HTR-8/SVneo (cell line): ENCODE data around the gene FAM174B.

ENCODE experiments used
- DNase-seq: peaks from one replicate; pipeline ENCODE4 v3.0.0; 2011; ENCODE audit warnings: low spot score, mixed read lengths; ENCODE audit not compliant: insufficient read length
- FAIRE-seq: peaks from 2 replicates; lab custom pipeline; 2011; peaks lifted over from hg19 to GRCh38; lab: Jason Lieb, UNC

FAM174B gene

DNA sequence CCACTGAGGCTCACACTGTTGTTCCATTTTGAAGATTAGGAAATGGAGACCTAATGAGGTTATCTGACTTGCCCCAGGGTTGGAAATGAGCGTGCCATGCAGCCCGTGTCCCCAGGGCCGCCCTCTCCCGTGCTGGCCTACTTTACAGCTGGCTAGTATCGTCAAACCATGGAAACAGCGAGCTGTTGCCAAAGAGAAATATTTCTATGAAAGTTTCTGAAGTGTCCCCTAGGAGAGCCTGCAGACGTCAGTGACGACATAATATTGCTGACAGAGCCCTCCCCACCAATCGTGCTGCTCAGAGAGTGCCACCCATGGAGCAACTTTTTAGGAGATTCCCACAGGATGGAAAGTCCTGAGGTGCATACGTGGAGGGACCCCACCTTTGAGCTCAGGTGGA lies 11.2 kb upstream of the FAM174B start:
- FAIRE-seq (no peak), DNase-seq (no peak)

DNA sequence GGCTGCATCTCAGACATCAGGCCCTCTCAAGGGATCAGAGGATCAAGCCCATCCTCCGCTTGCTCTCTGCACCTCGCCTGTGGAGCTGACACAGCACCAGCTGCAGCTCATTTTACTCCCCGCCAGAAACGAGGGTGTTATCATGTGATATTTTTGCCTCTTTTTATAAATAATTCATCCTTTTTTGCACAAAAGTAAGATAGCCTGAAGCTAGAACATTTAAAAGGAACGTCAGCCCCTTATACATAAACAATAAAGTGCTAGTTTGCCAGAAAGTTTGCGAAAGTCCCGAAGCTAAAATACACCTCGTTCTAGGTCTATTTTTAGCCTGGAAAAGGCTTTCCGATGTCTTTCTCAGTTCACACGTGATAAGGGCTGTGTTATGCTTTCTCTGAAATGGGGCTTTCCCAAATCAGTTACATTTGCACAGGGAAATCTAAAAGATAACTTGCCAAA lies 9.6 kb upstream of the FAM174B start:
- DNase-seq = no peak
- no peak for FAIRE-seq

DNA sequence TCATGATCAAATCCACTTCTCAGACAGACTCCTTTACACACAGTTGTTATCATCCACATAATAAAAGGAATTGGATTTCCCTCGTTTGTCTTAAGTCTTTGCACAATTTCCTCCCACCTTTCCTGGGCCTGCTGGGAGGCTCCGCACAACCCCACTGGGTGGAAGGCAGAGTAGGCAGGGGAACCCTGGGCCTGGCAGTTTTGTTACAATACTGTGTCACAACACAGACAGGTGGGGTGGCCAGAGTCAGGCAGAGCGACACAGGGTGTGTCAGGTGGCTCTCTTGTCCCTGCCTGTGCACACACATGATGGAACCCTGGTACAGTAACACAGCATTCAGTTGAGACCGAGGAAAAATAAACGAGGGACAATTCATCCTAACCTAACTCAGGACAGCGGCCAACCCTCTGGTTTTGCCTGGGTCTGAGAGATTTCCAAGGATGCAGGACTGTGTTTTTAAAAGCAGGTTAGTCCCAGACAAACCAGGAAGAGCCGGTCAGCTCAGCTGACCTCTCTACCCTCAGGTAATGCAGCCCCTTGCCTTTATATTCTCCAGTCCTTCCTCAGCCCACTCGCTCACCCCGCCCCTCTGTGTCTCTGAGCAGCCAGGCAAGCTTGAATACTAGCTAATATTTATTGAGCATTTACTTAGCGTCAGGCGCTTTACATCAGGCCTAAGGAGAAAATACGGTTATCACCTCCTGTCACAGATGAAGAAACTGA lies 8.8 kb upstream of the FAM174B start:
- DNase-seq (no peak), FAIRE-seq (no peak)

DNA sequence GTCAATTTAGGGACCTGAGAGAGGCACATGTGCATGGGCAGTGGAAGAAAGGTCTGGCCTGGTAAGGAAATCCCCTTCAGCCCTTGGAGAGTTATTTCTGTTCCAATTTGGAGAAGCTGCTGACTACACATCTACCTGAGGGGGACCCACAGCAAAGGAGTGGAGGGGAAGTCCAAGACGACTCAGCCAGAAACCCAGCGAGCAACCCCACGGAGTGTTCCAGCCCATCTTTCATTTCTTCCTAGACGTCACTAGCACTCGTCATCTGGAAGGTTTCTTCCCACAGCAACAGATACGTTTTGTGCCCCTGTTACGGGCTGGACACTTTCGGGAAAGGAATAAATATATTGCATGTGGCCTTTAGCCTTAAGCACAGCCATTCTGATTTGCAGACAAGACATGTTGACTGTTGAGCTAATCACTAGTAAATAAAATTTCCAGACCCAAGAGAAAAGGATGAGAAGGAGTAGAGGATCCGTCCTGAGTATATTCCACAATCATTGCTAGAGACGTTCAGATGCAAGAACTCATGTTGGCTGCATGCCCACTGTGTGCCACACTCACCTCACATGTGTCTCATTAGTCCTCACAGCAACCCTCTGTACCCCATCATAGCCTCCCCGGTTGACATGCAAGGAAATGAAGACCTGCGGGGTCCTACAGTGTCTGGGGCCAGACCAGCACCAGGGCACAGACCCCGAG lies 7.8 kb upstream of the FAM174B start:
- no peak for DNase-seq
- FAIRE-seq = no peak

DNA sequence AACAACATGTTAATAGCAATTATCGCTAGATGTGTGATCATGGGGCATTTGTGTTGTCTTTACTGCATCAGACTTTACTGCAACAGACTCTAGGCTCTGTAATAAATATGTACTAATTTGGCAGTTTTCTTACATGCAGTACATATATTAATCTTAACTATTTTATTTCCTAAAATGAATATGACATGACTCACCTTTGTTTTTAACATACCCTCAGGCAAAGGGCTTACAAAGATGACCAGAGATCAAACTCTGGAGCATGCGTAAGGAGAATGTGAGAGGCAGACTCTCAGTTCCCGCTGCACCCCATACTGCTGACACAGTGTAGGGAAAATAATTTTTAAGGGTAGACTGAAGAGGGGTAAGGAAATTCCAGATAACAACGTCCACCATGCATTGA lies 7.2 kb upstream of the FAM174B start:
- FAIRE-seq = no peak
- DNase-seq = no peak

DNA sequence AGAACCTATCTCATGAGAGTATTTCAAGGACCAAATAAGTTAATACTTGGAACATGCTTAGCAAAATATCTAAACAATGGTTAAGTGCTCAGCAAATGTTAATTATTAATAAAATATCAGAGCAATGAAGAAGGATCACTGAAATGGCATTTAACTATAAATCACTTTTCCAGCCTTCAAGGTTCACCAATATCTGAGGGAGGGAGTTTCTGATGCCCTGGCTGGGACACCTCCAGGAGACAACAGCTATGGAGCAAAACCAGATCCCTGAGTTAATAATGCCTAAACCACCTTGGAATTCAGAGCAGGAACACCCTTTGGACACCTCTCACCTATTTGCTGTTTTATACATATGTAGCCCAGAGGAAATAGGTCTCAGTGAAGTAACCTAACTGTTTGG lies 6.4 kb upstream of the FAM174B start:
- FAIRE-seq = no peak

DNA sequence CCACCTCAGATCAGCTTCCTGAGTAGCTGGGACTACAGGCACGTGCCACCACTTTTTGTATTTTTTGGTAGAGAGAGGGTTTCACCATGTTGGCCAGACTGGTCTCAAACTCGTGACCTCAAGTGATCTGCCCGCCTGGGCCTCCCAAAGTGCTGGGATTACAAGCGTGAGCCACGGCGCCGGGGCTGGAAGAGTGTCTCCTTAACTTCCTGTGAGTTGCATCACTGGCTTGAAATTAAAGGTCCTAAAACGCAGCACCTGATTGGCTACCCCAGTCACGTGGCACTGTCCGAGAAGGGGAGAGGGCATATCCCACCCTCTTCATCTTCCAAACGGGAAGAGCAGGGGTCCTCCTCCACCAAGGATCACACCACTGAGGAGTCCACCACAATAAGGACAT lies 5.5 kb upstream of the FAM174B start:
- FAIRE-seq (no peak), DNase-seq (no peak)

More for the DNA sequence above, 6.4 kb upstream of the FAM174B start:
- no peak for DNase-seq

DNA sequence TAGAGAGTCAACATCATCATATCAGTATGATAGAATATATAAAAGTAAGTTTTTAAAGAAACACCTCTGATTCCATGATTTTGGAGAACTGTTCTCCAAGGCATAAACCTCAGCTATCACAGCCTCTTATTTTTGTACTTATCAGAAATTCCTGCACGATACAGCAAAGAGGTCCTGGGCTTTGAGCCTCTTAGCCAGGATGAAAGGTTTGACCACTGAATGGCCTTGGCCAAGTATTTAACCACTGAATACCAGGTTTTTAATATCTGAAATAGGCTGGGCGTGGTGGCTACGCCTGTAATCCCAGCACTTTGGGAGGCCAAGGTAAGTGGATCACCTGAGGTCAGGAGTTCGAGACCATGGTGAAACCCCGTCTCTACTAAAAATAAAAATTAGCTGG lies 1.9 kb upstream of the FAM174B start:
- DNase-seq (no peak), FAIRE-seq (no peak)

DNA sequence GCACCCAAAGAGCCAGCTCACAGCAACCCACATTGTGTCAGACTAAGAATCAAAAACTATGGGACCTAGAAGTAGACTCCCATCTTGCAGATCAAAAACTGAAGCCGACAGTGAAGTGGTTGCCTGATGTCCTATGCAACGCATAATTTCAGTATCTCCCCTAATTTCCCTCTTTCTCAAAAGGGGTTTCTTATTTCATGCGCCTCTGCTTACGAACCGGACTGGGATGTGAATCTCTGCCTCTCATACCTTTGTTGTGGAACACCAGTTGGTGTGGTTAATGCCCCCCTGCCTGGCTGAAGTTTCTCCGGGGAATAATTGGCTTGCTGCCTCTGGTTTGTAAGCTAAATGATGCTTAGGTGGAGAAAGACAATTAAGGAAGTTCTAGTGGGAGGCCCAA lies 514 bp upstream of the FAM174B start:
- DNase-seq (no peak), FAIRE-seq (no peak)

DNA sequence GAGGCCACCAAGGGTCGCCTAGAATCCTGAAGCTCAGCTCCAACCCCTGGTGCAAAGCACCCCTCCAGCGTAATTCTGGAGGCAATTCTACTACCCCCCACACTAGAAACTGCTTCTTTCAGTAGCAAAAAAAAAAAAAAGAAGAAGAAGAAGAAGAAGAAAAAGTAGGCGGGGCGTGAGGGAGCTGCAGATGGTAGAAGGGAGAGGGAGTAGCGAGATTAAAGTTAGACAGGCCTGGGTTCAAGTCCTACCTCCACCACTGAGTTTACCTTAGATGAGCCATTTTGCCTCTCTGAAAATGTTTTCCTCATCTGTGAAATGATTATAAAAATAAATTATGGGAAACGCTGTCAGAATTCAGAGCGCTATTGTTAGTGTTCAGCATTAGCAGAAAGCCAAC lies 913 bp downstream of the FAM174B start:
- DNase-seq = no peak

DNA sequence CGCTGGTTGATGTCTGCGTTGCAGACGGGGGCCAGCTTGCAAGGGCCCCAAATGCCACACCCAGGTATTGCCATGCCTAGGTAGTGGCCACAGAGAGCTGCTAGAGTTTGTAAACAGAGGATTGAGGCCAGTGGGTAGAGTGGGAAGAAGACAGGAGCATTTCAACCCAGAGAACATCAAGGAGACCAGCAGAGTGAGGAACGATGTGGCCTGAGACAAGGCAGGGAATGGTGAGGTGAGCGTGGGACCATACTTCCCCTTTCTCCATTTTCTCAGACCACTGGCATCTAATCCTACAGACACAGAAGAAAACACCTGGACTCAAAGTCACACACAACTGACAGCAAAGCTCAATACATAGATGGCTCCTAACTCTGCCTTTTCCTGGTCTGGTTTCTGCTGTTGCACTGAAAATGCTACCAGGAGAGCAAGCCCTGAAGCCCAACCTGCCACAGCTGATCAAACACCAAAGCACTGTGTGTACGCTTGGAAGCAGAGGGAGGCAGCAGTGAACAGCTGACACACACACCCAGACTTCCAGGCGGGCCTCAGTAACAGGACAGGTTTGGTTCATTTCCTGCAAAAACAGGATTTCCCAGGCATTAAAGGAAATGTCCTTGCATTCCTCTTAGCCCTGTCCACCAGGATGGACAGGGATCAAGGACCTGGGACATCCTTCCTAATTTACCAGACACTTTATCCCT lies 1.6 kb downstream of the FAM174B start:
- DNase-seq (no peak), FAIRE-seq (no peak)

More for the DNA sequence above, 913 bp downstream of the FAM174B start:
- FAIRE-seq = no peak

DNA sequence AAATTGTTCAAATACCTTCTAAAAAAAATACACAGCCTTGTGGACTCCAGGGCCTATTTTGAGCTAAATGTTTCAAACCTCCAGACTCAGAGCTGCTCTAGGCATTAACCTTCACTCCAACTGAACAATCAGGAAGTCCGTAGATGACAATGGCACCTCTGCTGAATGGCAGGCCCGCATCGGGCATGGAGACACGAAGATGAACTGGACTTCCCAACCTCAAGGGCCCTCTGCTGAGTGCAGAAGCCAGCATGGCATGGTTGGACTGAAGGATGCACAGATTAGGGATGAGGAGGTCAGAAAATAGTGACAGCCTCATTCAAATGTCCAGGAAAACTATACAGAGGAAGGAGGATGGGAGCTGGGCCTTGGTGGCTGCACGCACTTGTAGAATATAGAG lies 2.2 kb downstream of the FAM174B start:
- FAIRE-seq (no peak), DNase-seq (no peak)

DNA sequence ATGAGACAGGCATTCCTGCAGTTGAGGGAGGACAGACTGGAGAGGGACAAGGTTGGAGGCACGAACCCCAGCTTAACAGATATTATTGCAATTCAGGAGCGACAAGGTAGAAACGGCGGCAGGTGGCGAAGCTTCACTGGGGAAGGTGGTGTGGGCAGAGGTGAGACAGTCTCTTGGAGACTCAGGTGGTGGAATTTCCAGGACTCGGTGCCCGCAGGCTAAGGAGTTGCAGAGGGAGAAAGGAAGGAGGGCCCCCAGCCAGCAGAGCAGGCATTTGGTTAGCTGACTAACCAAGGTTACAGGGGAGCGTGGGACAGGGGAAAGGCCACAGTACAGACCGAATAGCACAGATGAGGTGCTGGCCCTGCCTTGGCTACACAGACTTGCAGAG lies 3.0 kb downstream of the FAM174B start:
- no peak for FAIRE-seq
- DNase-seq = no peak

DNA sequence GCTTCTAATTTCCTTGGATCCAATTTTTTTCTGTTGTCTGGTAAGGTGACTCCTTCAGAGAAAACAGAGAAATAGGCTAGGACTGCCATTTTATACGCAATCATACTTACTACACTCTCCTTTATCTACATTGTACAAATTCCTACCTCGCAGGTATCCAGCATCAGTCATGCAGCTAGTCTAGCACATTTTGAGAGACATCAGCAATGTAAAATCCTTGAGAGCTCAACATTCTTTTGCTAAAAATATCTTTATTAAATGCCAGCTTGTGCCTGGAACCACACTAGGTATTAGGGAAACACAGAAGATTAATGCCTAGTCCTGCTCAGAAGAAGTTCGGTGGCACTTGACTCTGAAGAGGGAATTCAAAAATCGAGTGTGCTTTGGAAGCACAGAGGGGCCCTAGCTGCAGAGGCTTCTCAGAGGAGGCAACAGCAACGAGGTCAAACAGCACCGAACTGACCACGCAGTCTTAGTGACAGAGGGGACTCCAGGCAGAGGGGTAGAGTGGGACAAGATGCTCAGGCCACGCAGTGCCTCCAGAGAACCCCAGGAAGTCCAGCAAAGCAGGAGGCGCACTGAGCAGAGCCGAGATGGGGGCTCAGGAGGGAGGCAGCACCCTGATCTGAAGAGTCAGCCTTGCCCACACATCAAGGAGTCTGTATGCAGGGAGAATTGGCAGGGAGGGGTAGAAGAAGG lies 3.5 kb downstream of the FAM174B start:
- DNase-seq (no peak), FAIRE-seq (no peak)

DNA sequence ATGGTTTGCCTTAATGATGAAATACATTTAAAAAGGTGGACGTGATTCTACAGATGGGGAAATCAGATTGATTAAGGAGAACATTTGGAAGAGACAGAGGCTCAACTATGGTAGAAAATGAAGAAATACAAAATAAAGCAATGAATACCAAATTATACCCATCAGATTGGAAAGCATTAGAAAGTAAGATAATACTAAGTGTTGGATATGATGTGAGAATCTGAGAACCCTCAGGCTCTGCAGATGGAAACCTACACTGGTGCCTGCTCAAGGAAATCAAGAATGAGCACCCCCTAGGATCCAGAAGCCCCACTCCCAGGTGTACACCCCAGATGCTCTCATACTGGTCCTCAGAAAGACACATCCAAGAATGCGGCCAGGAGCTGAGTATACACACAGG lies 4.6 kb downstream of the FAM174B start:
- DNase-seq (no peak), FAIRE-seq (no peak)

DNA sequence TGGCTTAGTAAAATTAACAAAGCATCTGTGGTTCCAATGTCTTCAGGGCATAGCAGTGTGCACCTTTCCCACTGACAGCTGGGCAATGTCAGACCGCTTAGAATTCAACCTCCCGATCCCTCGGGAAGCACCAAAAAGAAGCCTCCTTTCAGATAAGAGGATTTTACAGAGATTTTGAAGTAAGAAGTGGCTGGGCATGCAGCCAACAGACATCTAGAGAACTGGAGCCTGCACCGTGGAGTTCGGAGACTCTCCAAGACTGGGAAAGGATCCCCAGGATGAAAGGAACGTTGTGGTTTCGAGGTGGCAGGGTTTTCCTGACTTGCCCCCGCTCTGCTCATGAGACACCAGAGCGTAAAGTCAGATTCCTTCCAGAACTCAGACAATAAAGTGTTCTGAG lies 5.3 kb downstream of the FAM174B start:
- FAIRE-seq (no peak), DNase-seq (no peak)

DNA sequence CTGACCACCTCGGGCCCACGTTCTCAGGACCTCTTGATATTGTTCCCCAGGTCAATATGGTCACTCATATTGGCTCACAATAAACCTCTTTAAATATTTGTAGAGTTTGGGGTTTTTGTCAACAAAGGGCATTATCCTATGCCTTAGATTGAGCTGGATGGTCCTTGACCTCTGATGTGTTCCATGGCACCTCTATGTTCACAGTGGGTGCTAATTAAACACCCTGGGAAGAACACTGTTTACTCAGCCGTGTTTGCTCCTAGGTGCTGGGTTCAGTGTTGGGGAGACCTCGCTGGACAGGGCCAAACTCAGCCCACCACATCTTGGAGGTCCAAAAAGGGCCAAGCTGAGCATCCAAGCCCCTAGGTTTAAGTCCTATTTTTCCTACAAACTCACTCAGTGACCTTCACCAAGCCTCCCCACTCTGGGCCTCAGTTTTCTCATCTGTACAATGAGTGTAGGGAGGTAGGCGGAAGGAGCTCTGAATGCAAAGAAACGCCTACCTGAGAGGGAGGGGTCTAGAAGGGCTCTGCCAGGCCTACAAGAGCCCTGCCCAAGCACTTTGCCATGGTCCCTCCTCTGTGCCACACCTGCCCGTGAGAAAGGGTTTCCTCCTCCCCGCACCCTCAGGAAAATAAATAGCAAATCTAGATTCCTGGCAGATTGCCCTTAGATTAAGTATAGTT lies 7.2 kb downstream of the FAM174B start:
- DNase-seq = no peak
- FAIRE-seq = no peak

DNA sequence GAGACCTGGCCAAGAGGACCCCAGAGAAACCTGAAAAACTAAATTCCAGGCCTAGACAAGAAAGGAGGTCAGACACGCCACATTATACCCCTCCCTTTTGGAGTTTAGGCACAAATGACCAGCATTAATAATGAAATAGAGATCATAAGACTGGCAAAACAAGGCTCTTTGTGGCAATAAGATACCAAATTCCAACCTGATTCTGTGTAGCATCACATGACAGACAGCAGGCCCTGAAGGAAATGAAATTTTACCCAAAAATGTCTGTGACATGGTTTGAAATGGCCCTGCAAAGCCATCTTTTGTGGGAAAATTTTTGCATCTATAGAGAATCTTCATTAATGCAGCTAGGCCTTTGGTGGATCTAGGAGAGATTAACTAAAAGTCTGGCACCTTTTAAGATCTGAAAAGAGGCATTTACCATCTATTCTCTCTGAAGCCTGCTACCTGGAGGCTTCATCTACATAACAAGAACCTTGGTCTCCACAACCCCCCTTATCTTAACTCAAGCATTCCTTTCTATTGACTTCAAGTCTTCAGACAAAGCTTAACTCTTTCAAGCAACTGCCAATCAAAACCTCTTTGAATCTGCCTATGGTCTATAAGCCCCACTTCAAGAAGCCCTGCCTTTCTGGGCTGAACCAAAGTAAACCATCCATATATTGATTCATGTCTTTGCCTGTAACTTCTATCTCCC lies 8.0 kb downstream of the FAM174B start:
- DNase-seq (no peak), FAIRE-seq (no peak)

DNA sequence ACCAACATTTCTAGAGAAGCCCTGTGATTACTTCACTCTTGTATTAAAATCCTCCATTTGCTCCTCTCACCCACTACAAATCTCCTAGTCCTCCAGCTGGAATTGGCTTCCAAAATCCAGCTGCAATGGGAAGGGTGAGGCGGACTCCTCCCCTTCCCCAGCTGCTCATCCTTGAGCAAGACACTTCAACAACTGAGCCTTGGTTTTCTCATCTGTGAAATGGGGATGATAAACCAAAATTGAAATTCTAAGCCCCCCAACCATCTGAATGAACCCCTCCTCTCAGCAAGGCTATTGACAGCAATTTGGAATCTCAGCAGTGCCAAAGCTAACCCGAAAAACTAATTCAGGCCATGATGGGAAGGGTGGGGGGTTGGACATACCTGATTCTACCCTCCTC lies 9.4 kb downstream of the FAM174B start:
- no peak for FAIRE-seq
- no peak for DNase-seq

DNA sequence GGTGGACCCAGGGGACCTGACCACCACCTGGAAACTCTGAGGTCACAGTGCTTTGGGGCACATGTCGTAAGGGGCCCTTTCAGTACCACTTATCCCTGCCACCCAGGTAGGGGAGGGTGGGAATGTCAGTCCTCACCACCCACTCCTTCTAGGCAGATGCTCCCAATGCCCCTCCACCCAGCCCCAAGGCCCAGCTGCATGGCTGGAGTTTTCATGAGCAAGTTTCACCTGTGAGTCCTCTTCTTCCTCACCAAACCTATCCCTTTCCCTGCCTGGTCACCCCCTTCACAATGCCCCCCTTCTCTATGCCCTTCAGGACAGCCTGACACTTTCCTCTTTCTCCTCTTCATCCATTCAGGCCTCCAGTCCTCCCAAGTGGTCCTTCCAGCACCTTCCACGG lies 9.8 kb downstream of the FAM174B start:
- DNase-seq (no peak), FAIRE-seq (no peak)
